Measurements from ENCODE around the gene CTBP2.

CTBP2 gene

GRCh38 chr10:125006921-125007426 lies 153.4 kb downstream of the CTBP2 start:
- no peak overlapping the region for H3K4me3 Mint-ChIP-seq
- H3K27ac Mint-ChIP-seq = peak overlapping the region; percentile 92
- TF ChIP-seq, protein P1, sequence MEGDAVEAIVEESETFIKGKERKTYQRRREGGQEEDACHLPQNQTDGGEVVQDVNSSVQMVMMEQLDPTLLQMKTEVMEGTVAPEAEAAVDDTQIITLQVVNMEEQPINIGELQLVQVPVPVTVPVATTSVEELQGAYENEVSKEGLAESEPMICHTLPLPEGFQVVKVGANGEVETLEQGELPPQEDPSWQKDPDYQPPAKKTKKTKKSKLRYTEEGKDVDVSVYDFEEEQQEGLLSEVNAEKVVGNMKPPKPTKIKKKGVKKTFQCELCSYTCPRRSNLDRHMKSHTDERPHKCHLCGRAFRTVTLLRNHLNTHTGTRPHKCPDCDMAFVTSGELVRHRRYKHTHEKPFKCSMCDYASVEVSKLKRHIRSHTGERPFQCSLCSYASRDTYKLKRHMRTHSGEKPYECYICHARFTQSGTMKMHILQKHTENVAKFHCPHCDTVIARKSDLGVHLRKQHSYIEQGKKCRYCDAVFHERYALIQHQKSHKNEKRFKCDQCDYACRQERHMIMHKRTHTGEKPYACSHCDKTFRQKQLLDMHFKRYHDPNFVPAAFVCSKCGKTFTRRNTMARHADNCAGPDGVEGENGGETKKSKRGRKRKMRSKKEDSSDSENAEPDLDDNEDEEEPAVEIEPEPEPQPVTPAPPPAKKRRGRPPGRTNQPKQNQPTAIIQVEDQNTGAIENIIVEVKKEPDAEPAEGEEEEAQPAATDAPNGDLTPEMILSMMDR (IDR thresholded peaks at IDR 0.05) = no peak

DNA sequence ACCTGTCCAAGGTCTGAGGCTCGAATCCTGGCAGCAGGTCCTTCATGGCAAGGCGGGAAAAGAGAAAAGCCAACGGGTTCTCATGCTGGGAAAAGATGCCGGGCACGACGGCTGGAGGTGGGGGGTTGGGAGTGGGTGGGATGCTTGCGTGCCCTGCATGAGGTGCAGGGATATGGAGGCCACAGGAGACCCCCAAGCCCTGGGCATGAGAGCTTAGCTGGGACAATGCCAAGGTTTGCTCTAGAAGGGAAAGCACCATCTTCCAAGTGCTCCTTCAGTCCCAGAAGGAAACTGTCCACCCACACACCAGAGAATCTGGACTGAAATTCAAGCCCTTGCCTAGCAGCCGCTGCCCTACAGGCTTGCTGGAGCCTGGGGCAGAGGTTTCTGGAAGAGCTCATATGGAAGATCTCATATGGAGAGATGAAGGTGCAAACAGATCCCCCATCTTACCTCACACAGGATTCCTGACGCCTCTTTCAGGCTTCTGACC lies 154.1 kb downstream of the CTBP2 start:
- Mint-ChIP-seq H3K4me3 (peak overlapping the region; percentile 31), H3K4me1 (peaks cover 50% of the 10 kb centered on the region), H3K27ac (peak overlapping the region; percentile 92), H3K36me3 (ENCODE audit: low read depth) (peaks cover 25% of the 10 kb centered on the region), H3K27me3 (ENCODE audit: low read depth, poor library complexity) (no peaks in the 10 kb centered on the region), H3K9me3 (no peaks in the 10 kb centered on the region)
- DNase-seq = no peak
- TF ChIP-seq, protein P1 (IDR thresholded peaks at IDR 0.05) = no peak

More at GRCh38 chr10:125006921-125007426, 153.4 kb downstream of the CTBP2 start:
- Mint-ChIP-seq H3K9me3 (no peaks in the 10 kb centered on the region), H3K4me1 (peaks cover 52% of the 10 kb centered on the region), H3K36me3 (ENCODE audit: low read depth) (peaks cover 32% of the 10 kb centered on the region), H3K27me3 (ENCODE audit: low read depth, poor library complexity) (no peaks in the 10 kb centered on the region)
- no peak for DNase-seq

GRCh38 chr10:125005312-125006187 lies 154.8 kb downstream of the CTBP2 start:
- no peaks in the 10 kb centered on the region for H3K9me3 Mint-ChIP-seq
- H3K4me1 Mint-ChIP-seq = peaks cover 46% of the 10 kb centered on the region
- H3K36me3 Mint-ChIP-seq (ENCODE audit: low read depth) = peaks cover 25% of the 10 kb centered on the region
- no peaks in the 10 kb centered on the region for H3K27me3 Mint-ChIP-seq (ENCODE audit: low read depth, poor library complexity)
- TF ChIP-seq, protein P1 (IDR thresholded peaks at IDR 0.05) = no peak
- H3K4me3 Mint-ChIP-seq = no peak overlapping the region
- no peak for DNase-seq
- H3K27ac Mint-ChIP-seq = peak overlapping the region; percentile 88

GRCh38 chr10:125004571-125005311 lies 155.6 kb downstream of the CTBP2 start:
- TF ChIP-seq, protein P1 (IDR thresholded peaks at IDR 0.05) = no peak
- DNase-seq = no peak
- Mint-ChIP-seq H3K9me3 (no peaks in the 10 kb centered on the region), H3K4me3 (no peak overlapping the region), H3K27ac (peak overlapping the region; percentile 95), H3K36me3 (ENCODE audit: low read depth) (peaks cover 22% of the 10 kb centered on the region), H3K4me1 (peaks cover 38% of the 10 kb centered on the region), H3K27me3 (ENCODE audit: low read depth, poor library complexity) (no peaks in the 10 kb centered on the region)

- Mint-ChIP-seq H3K27me3 (ENCODE audit: low read depth, poor library complexity) (no peaks in the 10 kb centered on the region), H3K36me3 (ENCODE audit: low read depth) (peaks cover 17% of the 10 kb centered on the region), H3K4me3 (no peak overlapping the region), H3K9me3 (no peaks in the 10 kb centered on the region), H3K4me1 (peaks cover 30% of the 10 kb centered on the region), H3K27ac (peak overlapping the region; percentile 95)
- DNase-seq = no peak
- TF ChIP-seq, protein P1 (IDR thresholded peaks at IDR 0.05) = no peak
These were observed 156.4 kb downstream of the CTBP2 start for GRCh38 chr10:125003901-125004467.

Data from nephron progenitor cell (in vitro differentiated cells).